ENCODE data around the gene HAPLN1. TPM values are rescaled to one million over a fixed set of nuclear protein-coding genes. Genes with fewer than 3 reads are reported as not detected.

The HAPLN1 gene
- total RNA-seq, 1 experiment from 2014 or later: 7.8 TPM

DNA sequence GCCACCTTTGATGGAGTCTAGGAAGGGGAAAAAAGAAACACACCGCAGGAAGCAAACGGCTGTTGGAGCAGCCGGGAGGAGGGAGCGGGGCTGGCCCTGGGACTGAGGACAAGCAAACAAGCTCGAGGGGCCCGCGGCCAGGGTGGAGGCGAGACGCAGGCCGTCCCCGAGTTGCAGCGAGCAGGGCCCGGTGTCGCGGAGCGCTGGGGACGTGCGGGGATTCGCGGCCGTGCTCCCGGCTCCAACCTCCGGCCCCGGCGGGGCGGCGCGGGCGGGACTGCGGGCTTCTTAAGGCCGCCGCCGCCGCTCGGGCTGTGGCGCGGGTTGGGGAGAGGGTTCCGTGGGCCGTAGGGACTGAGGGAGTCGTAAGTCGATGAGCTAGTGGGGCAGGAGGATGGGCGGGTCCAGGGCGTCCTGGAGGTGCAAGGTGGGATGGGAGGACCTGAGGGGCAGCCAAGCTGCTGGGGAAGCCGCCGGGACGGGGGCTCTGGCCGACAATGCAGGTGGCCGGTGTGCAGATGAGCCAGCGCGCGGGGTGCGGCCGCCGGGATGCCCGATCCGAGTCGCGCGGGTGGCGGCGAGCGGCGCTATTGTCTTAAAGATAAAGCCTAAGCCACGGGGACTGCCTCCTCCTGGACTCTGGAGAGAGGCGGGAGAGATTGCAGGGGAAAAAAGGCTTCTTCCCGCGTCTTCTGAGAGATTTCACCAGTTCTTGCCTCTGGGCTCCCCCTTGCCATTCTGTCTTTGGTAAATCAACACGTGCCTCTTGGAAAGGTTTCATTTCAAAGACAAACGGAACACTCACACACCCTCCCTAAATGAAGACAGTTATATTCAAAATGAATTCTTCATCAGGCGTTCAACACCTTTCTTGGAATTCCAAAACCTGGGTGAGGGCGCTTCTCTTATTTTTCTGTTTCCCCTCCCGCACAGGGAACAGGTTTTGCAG lies 1.6 kb upstream of the HAPLN1 start:
- Histone ChIP-seq H3K4me2 (ENCODE audit: low read length) (peak overlapping the region; percentile 81), H3K27me3 (ENCODE audit: low read length) (no peaks in the 10 kb centered on the region), H2AFZ (ENCODE audit: low read length) (peak overlapping the region; percentile 89), H3F3A (ENCODE audit: low read length, unreplicated experiment) (no peaks in the 10 kb centered on the region), H3K4me1 (ENCODE audit: insufficient read depth, low read length) (peaks cover 32% of the 10 kb centered on the region), H3K36me3 (ENCODE audit: low read depth, low read length) (no peaks in the 10 kb centered on the region), H3K9me3 (ENCODE audit: low read length) (no peaks in the 10 kb centered on the region), H3K9ac (ENCODE audit: low read length) (peak overlapping the region; percentile 71), H3K27ac (ENCODE audit: low read length) (peak overlapping the region; percentile 24; the same call in 1 of the 2 replicates), H4K20me1 (ENCODE audit: low read length) (no peaks in the 10 kb centered on the region), H3K9me2 (replicated peaks; ENCODE audit: low read length) (no peaks in the 10 kb centered on the region), H3K79me2 (ENCODE audit: low read length) (no peaks in the 10 kb centered on the region), H3K4me3 (ENCODE audit: low read length) (peak overlapping the region; percentile 78)
- intact Hi-C loops (cut with micrococcal nuclease): loop anchor here (2.0 to 10.0 kb wide), 7 partner anchors 200 to 713 kb away; partner anchors contain the start of gene EDIL3
- POLR2A ChIA-PET (ENCODE audit: unreplicated experiment): no interaction called here
- CTCF ChIA-PET: no interaction called here
- no TSS peak for BruUV-seq (replicated peaks)
- no peak for TF ChIP-seq EZH2 (IDR thresholded peaks at IDR 0.05; ENCODE audit: low read length, unreplicated experiment)
- peak; percentile 63 for TF ChIP-seq CTCF (conservative IDR thresholded peaks at IDR 0.05; ENCODE audit: low read depth, low read length)
- TF ChIP-seq EZH2phosphoT487 (IDR thresholded peaks at IDR 0.05; ENCODE audit: borderline replicate concordance, low read length): no peak
- ATAC-seq (peak; percentile 85), DNase-seq (peak; percentile 73)

- peaks cover 35% of the 10 kb centered on the region for H3K4me1 ChIP-seq (ENCODE audit: insufficient read depth, low read length)
- H3F3A ChIP-seq (ENCODE audit: low read length, unreplicated experiment): no peaks in the 10 kb centered on the region
- peak overlapping the region; percentile 11; the same call in 1 of the 2 replicates for H3K4me3 ChIP-seq (ENCODE audit: low read length)
- no peaks in the 10 kb centered on the region for H4K20me1 ChIP-seq (ENCODE audit: low read length)
- no peak for ATAC-seq
- H3K9me2 ChIP-seq (replicated peaks; ENCODE audit: low read length): no peaks in the 10 kb centered on the region
- no peak overlapping the region for H3K9ac ChIP-seq (ENCODE audit: low read length)
- CTCF ChIA-PET: no interaction called here
- no peak for DNase-seq
- TF ChIP-seq EZH2 (IDR thresholded peaks at IDR 0.05; ENCODE audit: low read length, unreplicated experiment): no peak
- TF ChIP-seq CTCF (conservative IDR thresholded peaks at IDR 0.05; ENCODE audit: low read depth, low read length): no peak
- no peak for TF ChIP-seq EZH2phosphoT487 (IDR thresholded peaks at IDR 0.05; ENCODE audit: borderline replicate concordance, low read length)
- peak overlapping the region; percentile 13; the same call in 1 of the 2 replicates for H3K4me2 ChIP-seq (ENCODE audit: low read length)
- no TSS peak for BruUV-seq (replicated peaks)
- H3K27me3 ChIP-seq (ENCODE audit: low read length): no peaks in the 10 kb centered on the region
- 0 out of 2 replicates have a peak overlapping the region, but pooled peaks have one; percentile 23 for H2AFZ ChIP-seq (ENCODE audit: low read length)
- H3K36me3 ChIP-seq (ENCODE audit: low read depth, low read length): no peaks in the 10 kb centered on the region
- no peaks in the 10 kb centered on the region for H3K9me3 ChIP-seq (ENCODE audit: low read length)
- intact Hi-C loops (cut with micrococcal nuclease): loop anchor here (1.0 to 10.0 kb wide), 3 partner anchors 736 to 1556 kb away; no protein-coding TSS in a partner anchor
- no peaks in the 10 kb centered on the region for H3K79me2 ChIP-seq (ENCODE audit: low read length)
- POLR2A ChIA-PET (ENCODE audit: unreplicated experiment): interaction anchor here (0.5 kb wide), 1 partner anchor 667 kb away, joined by 3 read pairs; no protein-coding TSS in a partner anchor
- no peak overlapping the region for H3K27ac ChIP-seq (ENCODE audit: low read length)
Measured at GRCh38 chr5:83718936-83719495, 1.6 kb downstream of the HAPLN1 start.

Data from PC-3 (cell line).